NT2/D1 (cell line): Measurements from ENCODE around the gene GSTT2B.

Experiments used
- YY1 ChIP-seq: IDR thresholded peaks from 2 replicates; pipeline ENCODE4 v1.6.1; 2011; ENCODE audit not compliant: insufficient read length, insufficient read depth
- ZNF274 ChIP-seq: IDR thresholded peaks from 2 replicates; pipeline ENCODE4 v1.6.1; 2011; ENCODE audit warnings: mild to moderate bottlenecking, low read depth, low read length

DNA sequence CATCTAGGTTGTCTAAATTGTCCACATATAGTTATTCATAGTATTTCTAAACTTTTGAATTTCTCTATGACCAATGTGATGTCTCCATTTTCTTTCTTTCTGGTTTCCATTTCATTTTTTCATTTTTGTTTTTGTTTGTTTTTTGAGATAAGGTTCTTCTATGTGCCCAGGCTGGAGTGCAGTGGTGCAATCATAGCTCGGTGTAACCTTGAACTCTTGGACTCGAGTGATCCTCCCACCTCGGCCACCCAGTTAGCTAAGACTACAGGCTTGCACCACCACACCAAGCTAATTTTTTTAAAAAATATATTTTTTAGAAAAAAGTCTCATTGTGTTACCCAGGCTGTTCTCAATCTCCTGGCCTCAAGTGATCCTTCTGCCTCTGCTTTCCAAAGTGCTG, 36.1 kb upstream of the GSTT2B start:
- TF ChIP-seq ZNF274 (no peak), YY1 (no peak)
